Measurements from ENCODE around the gene WASF1.

DNA sequence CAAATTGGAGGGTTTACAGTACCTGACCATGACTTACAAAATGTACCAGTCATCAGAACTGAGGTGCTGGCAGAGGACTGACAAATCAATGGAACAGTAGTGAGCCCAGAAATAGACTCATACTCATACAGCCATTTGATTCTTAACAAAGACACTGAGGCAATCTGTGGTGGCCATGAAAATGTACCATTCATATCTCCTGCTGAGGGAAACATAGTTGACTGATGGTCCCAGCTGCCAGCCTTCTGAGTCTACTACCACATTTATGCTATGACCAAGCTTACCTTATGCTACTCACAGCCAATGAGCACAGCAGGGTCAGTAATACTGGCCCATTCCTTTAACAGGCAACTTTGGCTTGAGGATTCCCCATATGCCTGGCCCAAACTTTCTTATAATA is 88.6 kb downstream of the WASF1 start:
- TF ChIP-seq, protein P1, sequence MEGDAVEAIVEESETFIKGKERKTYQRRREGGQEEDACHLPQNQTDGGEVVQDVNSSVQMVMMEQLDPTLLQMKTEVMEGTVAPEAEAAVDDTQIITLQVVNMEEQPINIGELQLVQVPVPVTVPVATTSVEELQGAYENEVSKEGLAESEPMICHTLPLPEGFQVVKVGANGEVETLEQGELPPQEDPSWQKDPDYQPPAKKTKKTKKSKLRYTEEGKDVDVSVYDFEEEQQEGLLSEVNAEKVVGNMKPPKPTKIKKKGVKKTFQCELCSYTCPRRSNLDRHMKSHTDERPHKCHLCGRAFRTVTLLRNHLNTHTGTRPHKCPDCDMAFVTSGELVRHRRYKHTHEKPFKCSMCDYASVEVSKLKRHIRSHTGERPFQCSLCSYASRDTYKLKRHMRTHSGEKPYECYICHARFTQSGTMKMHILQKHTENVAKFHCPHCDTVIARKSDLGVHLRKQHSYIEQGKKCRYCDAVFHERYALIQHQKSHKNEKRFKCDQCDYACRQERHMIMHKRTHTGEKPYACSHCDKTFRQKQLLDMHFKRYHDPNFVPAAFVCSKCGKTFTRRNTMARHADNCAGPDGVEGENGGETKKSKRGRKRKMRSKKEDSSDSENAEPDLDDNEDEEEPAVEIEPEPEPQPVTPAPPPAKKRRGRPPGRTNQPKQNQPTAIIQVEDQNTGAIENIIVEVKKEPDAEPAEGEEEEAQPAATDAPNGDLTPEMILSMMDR (IDR thresholded peaks at IDR 0.05): no peak
- TF ChIP-seq POLR2A (IDR thresholded peaks at IDR 0.05): no peak

Data from testis (tissue), 2 donors.